ENCODE data around the gene NMD3.

DNA sequence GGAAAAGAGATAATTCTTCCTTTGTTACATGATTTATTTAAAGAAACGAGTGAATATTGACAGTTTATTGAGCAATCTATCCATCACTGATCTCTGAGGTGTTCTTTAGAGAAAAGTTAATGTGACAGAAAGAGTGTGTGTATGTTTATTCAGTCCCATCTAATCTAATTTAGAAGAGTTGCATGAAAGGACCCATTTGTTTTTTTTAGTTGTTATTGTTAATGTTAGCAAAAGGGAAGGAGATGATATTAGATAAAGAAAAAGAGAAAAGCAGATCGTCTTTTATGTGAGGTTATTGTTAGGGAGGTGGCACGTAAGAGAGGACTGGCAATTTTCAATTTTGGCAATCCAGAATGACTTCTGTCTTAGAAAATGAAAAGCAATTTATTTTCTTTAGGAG is 46.5 kb downstream of the NMD3 start:
- TF ChIP-seq, protein P1, sequence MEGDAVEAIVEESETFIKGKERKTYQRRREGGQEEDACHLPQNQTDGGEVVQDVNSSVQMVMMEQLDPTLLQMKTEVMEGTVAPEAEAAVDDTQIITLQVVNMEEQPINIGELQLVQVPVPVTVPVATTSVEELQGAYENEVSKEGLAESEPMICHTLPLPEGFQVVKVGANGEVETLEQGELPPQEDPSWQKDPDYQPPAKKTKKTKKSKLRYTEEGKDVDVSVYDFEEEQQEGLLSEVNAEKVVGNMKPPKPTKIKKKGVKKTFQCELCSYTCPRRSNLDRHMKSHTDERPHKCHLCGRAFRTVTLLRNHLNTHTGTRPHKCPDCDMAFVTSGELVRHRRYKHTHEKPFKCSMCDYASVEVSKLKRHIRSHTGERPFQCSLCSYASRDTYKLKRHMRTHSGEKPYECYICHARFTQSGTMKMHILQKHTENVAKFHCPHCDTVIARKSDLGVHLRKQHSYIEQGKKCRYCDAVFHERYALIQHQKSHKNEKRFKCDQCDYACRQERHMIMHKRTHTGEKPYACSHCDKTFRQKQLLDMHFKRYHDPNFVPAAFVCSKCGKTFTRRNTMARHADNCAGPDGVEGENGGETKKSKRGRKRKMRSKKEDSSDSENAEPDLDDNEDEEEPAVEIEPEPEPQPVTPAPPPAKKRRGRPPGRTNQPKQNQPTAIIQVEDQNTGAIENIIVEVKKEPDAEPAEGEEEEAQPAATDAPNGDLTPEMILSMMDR (IDR thresholded peaks at IDR 0.05; ENCODE audit: low read depth, low read length): no peak
- TF ChIP-seq EZH2phosphoT487 (IDR thresholded peaks at IDR 0.05; ENCODE audit: low read depth): no peak

Data from OCI-LY3 (cell line).